Breast epithelium (tissue), 3 donors: ENCODE measurements around the gene CD93.

Experiments used
- POLR2A ChIP-seq: fragments of 450-650 bp; IDR thresholded peaks from one replicate; pipeline ENCODE4 v1.6.1; 2016; ENCODE audit warnings: antibody characterized with exemption, mild to moderate bottlenecking, moderate library complexity
- POLR2AphosphoS5 ChIP-seq, 3 donors: sonication (generic); formaldehyde crosslinking; IDR thresholded peaks; one replicate each; pipeline ENCODE4 v1.6.1; 2017; ENCODE audit warnings: antibody characterized with exemption in 3 of 3
- TF ChIP-seq, protein P1 (sequence below), 3 donors: fragments of 450-650 bp; IDR thresholded peaks; one replicate each; pipeline ENCODE4 v1.5.1; 2016 to 2017; ENCODE audit warnings: antibody characterized with exemption in 3 of 3, mild to moderate bottlenecking in 3 of 3, moderate library complexity in 3 of 3

DNA sequence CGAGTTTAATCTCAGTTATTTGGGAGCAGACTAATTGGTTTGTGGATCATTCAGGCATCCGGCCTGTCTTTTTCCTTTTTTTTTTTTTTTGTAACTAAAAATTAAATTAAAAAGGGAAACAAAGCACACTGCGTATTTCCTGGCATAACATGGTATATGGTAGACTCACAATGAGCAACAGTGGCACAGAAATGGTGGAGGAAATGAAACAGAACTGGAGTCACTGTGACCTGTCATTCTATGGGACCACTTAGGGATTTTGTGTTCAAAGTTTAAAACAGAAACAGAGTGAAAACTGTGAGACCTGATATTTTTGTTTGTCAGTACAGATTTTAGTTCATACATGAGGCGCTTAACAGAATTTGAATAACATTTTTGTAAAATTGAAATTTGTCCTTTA lies 4.8 kb upstream of the CD93 start:
- TF ChIP-seq, protein P1, sequence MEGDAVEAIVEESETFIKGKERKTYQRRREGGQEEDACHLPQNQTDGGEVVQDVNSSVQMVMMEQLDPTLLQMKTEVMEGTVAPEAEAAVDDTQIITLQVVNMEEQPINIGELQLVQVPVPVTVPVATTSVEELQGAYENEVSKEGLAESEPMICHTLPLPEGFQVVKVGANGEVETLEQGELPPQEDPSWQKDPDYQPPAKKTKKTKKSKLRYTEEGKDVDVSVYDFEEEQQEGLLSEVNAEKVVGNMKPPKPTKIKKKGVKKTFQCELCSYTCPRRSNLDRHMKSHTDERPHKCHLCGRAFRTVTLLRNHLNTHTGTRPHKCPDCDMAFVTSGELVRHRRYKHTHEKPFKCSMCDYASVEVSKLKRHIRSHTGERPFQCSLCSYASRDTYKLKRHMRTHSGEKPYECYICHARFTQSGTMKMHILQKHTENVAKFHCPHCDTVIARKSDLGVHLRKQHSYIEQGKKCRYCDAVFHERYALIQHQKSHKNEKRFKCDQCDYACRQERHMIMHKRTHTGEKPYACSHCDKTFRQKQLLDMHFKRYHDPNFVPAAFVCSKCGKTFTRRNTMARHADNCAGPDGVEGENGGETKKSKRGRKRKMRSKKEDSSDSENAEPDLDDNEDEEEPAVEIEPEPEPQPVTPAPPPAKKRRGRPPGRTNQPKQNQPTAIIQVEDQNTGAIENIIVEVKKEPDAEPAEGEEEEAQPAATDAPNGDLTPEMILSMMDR (IDR thresholded peaks at IDR 0.05), result no peak
- no peak for TF ChIP-seq POLR2A
- no peak for TF ChIP-seq POLR2AphosphoS5 (IDR thresholded peaks at IDR 0.05)
